ENCODE data around the gene LRRC8C.

Gene LRRC8C

DNA sequence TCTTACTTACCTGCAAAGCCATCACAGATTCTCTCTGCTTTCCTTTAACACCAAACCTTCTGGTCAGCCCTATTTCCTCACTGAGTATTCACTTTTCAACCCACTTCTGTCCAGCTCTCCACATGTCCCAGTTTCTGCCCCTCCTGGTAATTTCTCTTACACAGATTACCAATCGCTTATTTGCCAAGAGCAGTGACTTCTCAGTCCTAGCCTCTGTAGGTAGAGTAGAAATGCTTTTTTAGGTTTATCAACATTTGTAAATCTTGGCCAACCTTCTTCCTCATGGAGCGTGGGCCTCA lies 33.6 kb upstream of the LRRC8C start:
- Histone ChIP-seq H3K4me2 (ENCODE audit: low read depth, low read length, poor library complexity, severe bottlenecking) (no peak overlapping the region), H4K20me1 (ENCODE audit: insufficient read depth, low read length, poor library complexity, severe bottlenecking) (no peaks in the 10 kb centered on the region), H2AFZ (ENCODE audit: low read length) (no peak overlapping the region), H3F3A (ENCODE audit: low read depth) (no peaks in the 10 kb centered on the region), H3K4me1 (ENCODE audit: insufficient read depth, low read length, poor library complexity, severe bottlenecking) (no peaks in the 10 kb centered on the region), H3K27me3 (ENCODE audit: insufficient read depth, low read length, poor library complexity, severe bottlenecking) (no peaks in the 10 kb centered on the region), H3K9me2 (replicated peaks; ENCODE audit: low read depth, low read length) (no peaks in the 10 kb centered on the region), H3K4me3 (ENCODE audit: low read length, poor library complexity, severe bottlenecking) (no peak overlapping the region), H3K9me3 (ENCODE audit: insufficient read depth, low read depth, low read length) (no peaks in the 10 kb centered on the region), H3K79me2 (ENCODE audit: insufficient read depth, low read length) (no peaks in the 10 kb centered on the region), H3K9ac (ENCODE audit: low read depth, low read length, poor library complexity, severe bottlenecking) (no peak overlapping the region), H3K36me3 (ENCODE audit: insufficient read depth, low read length) (peaks cover 7% of the 10 kb centered on the region; the same call in 1 of the 2 replicates)
- no peak for TF ChIP-seq EZH2phosphoT487 (IDR thresholded peaks at IDR 0.05; ENCODE audit: borderline replicate concordance)
- TF ChIP-seq, protein P1, sequence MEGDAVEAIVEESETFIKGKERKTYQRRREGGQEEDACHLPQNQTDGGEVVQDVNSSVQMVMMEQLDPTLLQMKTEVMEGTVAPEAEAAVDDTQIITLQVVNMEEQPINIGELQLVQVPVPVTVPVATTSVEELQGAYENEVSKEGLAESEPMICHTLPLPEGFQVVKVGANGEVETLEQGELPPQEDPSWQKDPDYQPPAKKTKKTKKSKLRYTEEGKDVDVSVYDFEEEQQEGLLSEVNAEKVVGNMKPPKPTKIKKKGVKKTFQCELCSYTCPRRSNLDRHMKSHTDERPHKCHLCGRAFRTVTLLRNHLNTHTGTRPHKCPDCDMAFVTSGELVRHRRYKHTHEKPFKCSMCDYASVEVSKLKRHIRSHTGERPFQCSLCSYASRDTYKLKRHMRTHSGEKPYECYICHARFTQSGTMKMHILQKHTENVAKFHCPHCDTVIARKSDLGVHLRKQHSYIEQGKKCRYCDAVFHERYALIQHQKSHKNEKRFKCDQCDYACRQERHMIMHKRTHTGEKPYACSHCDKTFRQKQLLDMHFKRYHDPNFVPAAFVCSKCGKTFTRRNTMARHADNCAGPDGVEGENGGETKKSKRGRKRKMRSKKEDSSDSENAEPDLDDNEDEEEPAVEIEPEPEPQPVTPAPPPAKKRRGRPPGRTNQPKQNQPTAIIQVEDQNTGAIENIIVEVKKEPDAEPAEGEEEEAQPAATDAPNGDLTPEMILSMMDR (conservative IDR thresholded peaks at IDR 0.05; ENCODE audit: low read length), result 0 out of 2 replicates have a peak, but pooled peaks have one; percentile 22

DNA sequence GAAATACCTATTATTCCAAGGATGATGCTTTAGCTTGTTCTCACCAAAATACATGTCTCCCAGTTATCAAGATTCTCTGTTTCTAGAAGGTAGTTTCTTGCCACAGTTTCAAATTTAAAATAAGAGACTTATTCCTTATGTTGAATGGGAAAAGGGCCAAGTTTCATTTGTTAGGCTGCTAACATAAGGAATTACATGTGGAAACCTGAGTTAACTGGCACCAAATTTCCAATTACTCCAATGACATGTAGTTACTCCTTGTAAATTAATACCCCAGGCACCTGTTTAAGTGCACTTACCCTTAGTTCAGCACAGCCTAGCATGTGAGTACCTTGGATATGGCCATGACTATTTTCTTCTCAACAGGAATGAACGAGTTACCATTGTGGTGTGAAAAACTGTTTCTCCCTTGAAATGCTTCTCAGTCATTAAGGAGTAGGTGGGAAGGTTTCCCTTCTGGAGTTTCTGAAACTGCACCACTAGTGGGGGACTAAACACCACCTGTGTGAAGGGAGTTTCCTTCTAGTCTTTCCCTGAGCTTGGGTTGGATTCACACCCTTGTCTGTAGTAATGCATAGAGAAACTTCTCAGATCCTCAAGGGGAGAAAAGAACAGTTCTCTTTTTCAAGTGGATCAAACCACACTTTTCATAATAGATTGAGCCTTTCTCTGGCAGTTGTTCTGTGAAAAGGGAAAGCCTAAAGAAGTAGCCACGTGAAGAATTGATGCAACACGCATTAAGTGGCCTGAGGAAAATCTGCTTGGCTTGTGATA lies 32.3 kb upstream of the LRRC8C start:
- Histone ChIP-seq H3K9me3 (ENCODE audit: insufficient read depth, low read depth, low read length) (no peaks in the 10 kb centered on the region), H3K9me2 (replicated peaks; ENCODE audit: low read depth, low read length) (no peaks in the 10 kb centered on the region), H4K20me1 (ENCODE audit: insufficient read depth, low read length, poor library complexity, severe bottlenecking) (no peaks in the 10 kb centered on the region), H3K79me2 (ENCODE audit: insufficient read depth, low read length) (no peaks in the 10 kb centered on the region), H3K9ac (ENCODE audit: low read depth, low read length, poor library complexity, severe bottlenecking) (no peak overlapping the region), H3K27me3 (ENCODE audit: insufficient read depth, low read length, poor library complexity, severe bottlenecking) (no peaks in the 10 kb centered on the region), H3K4me1 (ENCODE audit: insufficient read depth, low read length, poor library complexity, severe bottlenecking) (no peaks in the 10 kb centered on the region), H3K36me3 (ENCODE audit: insufficient read depth, low read length) (no peaks in the 10 kb centered on the region), H3F3A (ENCODE audit: low read depth) (no peaks in the 10 kb centered on the region), H3K4me3 (ENCODE audit: low read length, poor library complexity, severe bottlenecking) (no peak overlapping the region), H2AFZ (ENCODE audit: low read length) (no peak overlapping the region), H3K4me2 (ENCODE audit: low read depth, low read length, poor library complexity, severe bottlenecking) (no peak overlapping the region)
- TF ChIP-seq, protein P1 (conservative IDR thresholded peaks at IDR 0.05; ENCODE audit: low read length), result no peak
- no peak for TF ChIP-seq EZH2phosphoT487 (IDR thresholded peaks at IDR 0.05; ENCODE audit: borderline replicate concordance)

DNA sequence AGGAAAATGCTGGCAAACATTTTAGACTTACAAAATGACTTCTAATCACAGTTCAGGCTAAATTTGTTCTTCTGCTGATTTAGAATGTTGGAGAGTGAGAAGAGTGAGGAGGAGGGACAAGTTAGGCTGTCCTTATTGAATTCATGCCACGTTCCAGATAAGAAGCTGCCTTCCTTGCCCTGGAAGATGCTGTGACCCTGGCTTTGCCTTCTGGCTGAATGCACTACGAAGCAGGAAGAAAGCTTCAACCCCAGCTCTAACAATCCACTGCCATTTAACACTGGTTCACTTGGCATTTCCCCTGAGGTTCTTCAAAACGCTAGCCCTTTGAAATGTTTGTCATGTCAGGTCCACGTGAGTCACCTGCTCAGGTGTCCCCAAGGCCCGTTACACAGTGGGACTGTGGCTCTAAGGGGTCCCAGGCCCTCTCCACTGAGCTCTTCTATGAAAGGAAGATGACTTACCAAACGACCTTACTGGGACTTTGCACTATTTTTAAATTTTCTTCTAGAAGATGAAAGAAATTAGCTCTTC lies 30.0 kb upstream of the LRRC8C start:
- no peak overlapping the region for H3K4me3 ChIP-seq (ENCODE audit: low read length, poor library complexity, severe bottlenecking)
- TF ChIP-seq, protein P1 (conservative IDR thresholded peaks at IDR 0.05; ENCODE audit: low read length), result no peak
- TF ChIP-seq EZH2phosphoT487 (IDR thresholded peaks at IDR 0.05; ENCODE audit: borderline replicate concordance), result no peak
- H3K9me3 ChIP-seq (ENCODE audit: insufficient read depth, low read depth, low read length), result no peaks in the 10 kb centered on the region
- H4K20me1 ChIP-seq (ENCODE audit: insufficient read depth, low read length, poor library complexity, severe bottlenecking), result no peaks in the 10 kb centered on the region
- H3K27me3 ChIP-seq (ENCODE audit: insufficient read depth, low read length, poor library complexity, severe bottlenecking), result no peaks in the 10 kb centered on the region
- H2AFZ ChIP-seq (ENCODE audit: low read length), result no peak overlapping the region
- H3K36me3 ChIP-seq (ENCODE audit: insufficient read depth, low read length), result no peaks in the 10 kb centered on the region
- no peak overlapping the region for H3K4me2 ChIP-seq (ENCODE audit: low read depth, low read length, poor library complexity, severe bottlenecking)
- no peaks in the 10 kb centered on the region for H3K4me1 ChIP-seq (ENCODE audit: insufficient read depth, low read length, poor library complexity, severe bottlenecking)
- no peak overlapping the region for H3K9ac ChIP-seq (ENCODE audit: low read depth, low read length, poor library complexity, severe bottlenecking)
- H3K79me2 ChIP-seq (ENCODE audit: insufficient read depth, low read length), result no peaks in the 10 kb centered on the region
- no peaks in the 10 kb centered on the region for H3K9me2 ChIP-seq (replicated peaks; ENCODE audit: low read depth, low read length)
- H3F3A ChIP-seq (ENCODE audit: low read depth), result no peaks in the 10 kb centered on the region
